Thoracic aorta (tissue), 2 donors: Measurements from ENCODE around the gene DYSF. TPM values are rescaled to one million over a fixed set of nuclear protein-coding genes. Genes with fewer than 3 reads are reported as not detected.

Experiments
- ATAC-seq: fragments of 150-250 bp; one replicate; pipeline ENCODE4 v1.8.0; 2017; ENCODE audit warnings: low read depth; ENCODE audit not compliant: insufficient number of reproducible peaks, low FRiP score
- DNase-seq: peaks from one replicate; pipeline ENCODE4 v3.0.0-alpha.2; 2020; ENCODE audit warnings: low spot score
- H3K27ac ChIP-seq, 2 donors: fragments of 200-600 bp; sonication (generic); 1 replicate in 1 of 2; 2 replicates in 1 of 2; pipeline ENCODE4 v1.5.1; 2016; ENCODE audit warnings: mild to moderate bottlenecking in 2 of 2, moderate library complexity in 2 of 2
- H3K27me3 ChIP-seq: fragments of 200-600 bp; sonication (generic); replicated peaks from 2 replicates; pipeline ENCODE4 v1.6.0; 2016; ENCODE audit warnings: mild to moderate bottlenecking; ENCODE audit not compliant: insufficient read depth
- H3K36me3 ChIP-seq: fragments of 200-600 bp; sonication (generic); one replicate; pipeline ENCODE4 v1.5.1; 2016
- H3K4me1 ChIP-seq, 2 donors: fragments of 200-600 bp; sonication (generic); 1 replicate in 1 of 2; 2 replicates in 1 of 2; pipeline versions ENCODE4 v1.5.1 to v1.6.0; 2016; ENCODE audit warnings: low read depth in 2 of 2, mild to moderate bottlenecking in 1 of 2; ENCODE audit not compliant: control insufficient read depth in 1 of 2
- H3K4me3 ChIP-seq: fragments of 200-600 bp; sonication (generic); 2 replicates; pipeline ENCODE4 v1.5.1; 2016; ENCODE audit warnings: mild to moderate bottlenecking
- H3K9me3 ChIP-seq: fragments of 200-600 bp; sonication (generic); 2 replicates; pipeline ENCODE4 v1.5.1; 2016
- CTCF ChIP-seq: fragments of 200-600 bp; sonication (generic); IDR thresholded peaks from one replicate; pipeline ENCODE4 v1.5.1; 2019; ENCODE audit warnings: antibody characterized with exemption
- total RNA-seq, 2 donors: library from RNA; depleted of rRNA; stranded (reverse); fragments of >200 nt; gene quantifications; one replicate each; pipeline versions ENCODE4 v1.1.0 to v1.2.3, GENCODE V29; 2016

The DYSF gene
- total RNA-seq, 2 donors from 2014 or later, result 13.0 to 15.2 TPM

GRCh38 chr2:71528131-71528591 is 74.8 kb downstream of the DYSF start:
- no peaks in the 10 kb centered on the region for H3K9me3 ChIP-seq
- TF ChIP-seq CTCF, result no peak
- no peak for DNase-seq
- no peaks in the 10 kb centered on the region for H3K27me3 ChIP-seq
- no peaks in the 10 kb centered on the region for H3K4me1 ChIP-seq
- H3K27ac ChIP-seq, result no peak overlapping the region
- no peak overlapping the region for H3K4me3 ChIP-seq
- no peak for ATAC-seq
- H3K36me3 ChIP-seq, result no peaks in the 10 kb centered on the region

- no peak for TF ChIP-seq CTCF
- DNase-seq, result no peak
Observed at GRCh38 chr2:71528749-71529148, 75.4 kb downstream of the DYSF start.

DNA sequence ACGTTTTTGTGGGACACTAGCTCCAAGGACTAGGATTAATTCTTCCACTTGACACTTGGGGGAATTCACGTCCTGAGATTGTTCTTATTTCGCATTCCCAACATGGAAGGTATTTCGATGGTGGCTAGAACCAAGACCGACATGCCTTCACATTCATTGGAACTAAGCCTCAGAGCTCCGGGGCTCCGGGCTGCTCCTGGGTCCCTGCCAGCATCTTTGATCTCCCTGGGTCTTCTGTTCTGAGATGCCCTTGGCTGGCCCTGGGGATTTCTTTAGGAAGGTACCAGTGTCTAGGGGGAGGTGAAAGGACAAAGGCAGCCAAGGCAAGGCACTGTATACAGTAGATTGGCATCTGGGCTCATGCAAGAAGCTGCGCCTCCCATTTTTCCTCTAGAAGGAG is 76.8 kb downstream of the DYSF start:
- no peak for ATAC-seq
- no peaks in the 10 kb centered on the region for H3K4me1 ChIP-seq
- H3K36me3 ChIP-seq, result peaks cover 3% of the 10 kb centered on the region
- no peak for TF ChIP-seq CTCF
- no peak overlapping the region for H3K27ac ChIP-seq
- no peaks in the 10 kb centered on the region for H3K27me3 ChIP-seq
- H3K4me3 ChIP-seq, result no peak overlapping the region
- DNase-seq, result no peak
- H3K9me3 ChIP-seq, result no peaks in the 10 kb centered on the region

More at GRCh38 chr2:71528749-71529148, 75.4 kb downstream of the DYSF start:
- ATAC-seq, result no peak
- Histone ChIP-seq H3K9me3 (no peaks in the 10 kb centered on the region), H3K27me3 (no peaks in the 10 kb centered on the region), H3K27ac (no peak overlapping the region), H3K4me3 (no peak overlapping the region), H3K4me1 (no peaks in the 10 kb centered on the region), H3K36me3 (peaks cover 3% of the 10 kb centered on the region)

GRCh38 chr2:71530641-71531332 is 77.4 kb downstream of the DYSF start:
- no peaks in the 10 kb centered on the region for H3K9me3 ChIP-seq
- H3K4me3 ChIP-seq, result no peak overlapping the region
- H3K36me3 ChIP-seq, result peaks cover 3% of the 10 kb centered on the region
- peak; percentile 56 for TF ChIP-seq CTCF
- no peaks in the 10 kb centered on the region for H3K4me1 ChIP-seq
- no peak overlapping the region for H3K27ac ChIP-seq
- ATAC-seq (no peak), DNase-seq (no peak)
- no peaks in the 10 kb centered on the region for H3K27me3 ChIP-seq

DNA sequence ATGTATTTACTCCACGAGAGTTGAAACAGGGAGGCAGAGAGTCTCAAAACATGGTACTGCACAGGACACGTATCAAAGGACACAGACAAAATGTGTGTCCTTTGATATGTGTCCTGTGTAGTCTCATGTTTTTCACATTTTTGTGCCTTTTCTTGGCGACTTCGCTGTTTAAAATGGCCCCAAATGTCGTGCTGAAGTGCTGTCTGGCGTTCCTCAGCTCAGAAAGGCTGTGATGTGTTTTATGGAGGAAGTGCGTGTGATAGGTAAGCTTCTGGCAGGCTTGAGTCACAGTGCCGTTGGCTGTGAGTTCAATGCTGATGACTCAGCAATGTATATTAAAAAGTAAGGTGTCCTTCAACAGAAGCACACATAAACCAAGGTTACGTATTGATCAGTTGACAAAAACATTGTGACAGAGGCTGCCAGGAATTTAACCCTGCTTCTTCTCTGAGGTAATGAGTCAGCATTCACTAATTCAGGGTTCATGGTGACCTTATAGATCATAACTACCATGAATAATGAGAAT is 78.2 kb downstream of the DYSF start:
- H3K4me1 ChIP-seq, result no peaks in the 10 kb centered on the region
- no peak for TF ChIP-seq CTCF
- H3K4me3 ChIP-seq, result no peak overlapping the region
- peaks cover 3% of the 10 kb centered on the region for H3K36me3 ChIP-seq
- no peak for DNase-seq
- H3K27me3 ChIP-seq, result no peaks in the 10 kb centered on the region
- H3K9me3 ChIP-seq, result no peaks in the 10 kb centered on the region
- H3K27ac ChIP-seq, result no peak overlapping the region
- ATAC-seq, result no peak
